PC-3 (cell line): ENCODE results near the gene KCNQ5. TPM values are rescaled to one million over a fixed set of nuclear protein-coding genes. Genes with fewer than 3 reads are reported as not detected.

Experiments used
- ATAC-seq: fragments of 200-7000 bp; cut with Tn5 transposase; 2 replicates; pipeline ENCODE4 v1.9.1; 2020; ENCODE audit warnings: mild to moderate bottlenecking, moderate library complexity
- BruUV-seq: library from RNA; stranded (reverse); fragments of 400-500 nt; replicated peaks from 2 replicates; lab custom pipeline; 2021; lab: Mats Ljungman, UMichigan
- CTCF ChIA-PET: fragments of 300-600 bp; sonication (Branson Sonifier 250); formaldehyde crosslinking; loops from one replicate; lab custom pipeline; 2022; ENCODE audit warnings: antibody characterized with exemption; lab: Charles Lee
- POLR2A ChIA-PET: fragments of 300-600 bp; sonication (Branson Sonifier 250); formaldehyde crosslinking; loops from one replicate; lab custom pipeline; 2022; ENCODE audit warnings: antibody characterized with exemption; ENCODE audit not compliant: unreplicated experiment; lab: Charles Lee
- DNase-seq: peaks from one replicate; pipeline ENCODE4 v3.0.0-alpha.2; 2015
- H2AFZ ChIP-seq: fragments of 300-600 bp; sonication (generic); 2 replicates; pipeline ENCODE4 v1.6.0; 2016; ENCODE audit warnings: antibody characterized with exemption, low read length
- H3F3A ChIP-seq: fragments of 300-600 bp; sonication (generic); one replicate; pipeline ENCODE4 v1.6.0; 2017; ENCODE audit warnings: antibody characterized with exemption, low read length, control low read depth, mild to moderate bottlenecking; ENCODE audit not compliant: unreplicated experiment
- H3K27ac ChIP-seq: fragments of 300-600 bp; sonication (generic); 2 replicates; pipeline ENCODE4 v1.5.1; 2016; ENCODE audit warnings: mild to moderate bottlenecking, low read length
- H3K27me3 ChIP-seq: fragments of 300-600 bp; sonication (generic); 2 replicates; pipeline ENCODE4 v1.6.1; 2016; ENCODE audit warnings: low read length, mixed read lengths
- H3K36me3 ChIP-seq: fragments of 300-600 bp; sonication (generic); 2 replicates; pipeline ENCODE4 v1.6.1; 2016; ENCODE audit warnings: low read depth, mixed run types, low read length, mixed read lengths
- H3K4me1 ChIP-seq: fragments of 300-600 bp; sonication (generic); 2 replicates; pipeline ENCODE4 v1.5.1; 2016; ENCODE audit warnings: low read length; ENCODE audit not compliant: insufficient read depth
- H3K4me2 ChIP-seq: fragments of 300-600 bp; sonication (generic); 2 replicates; pipeline ENCODE4 v1.6.0; 2016; ENCODE audit warnings: low read length
- H3K4me3 ChIP-seq: fragments of 300-600 bp; sonication (generic); 2 replicates; pipeline ENCODE4 v1.5.1; 2016; ENCODE audit warnings: mild to moderate bottlenecking, low read length, mixed read lengths
- H3K79me2 ChIP-seq: fragments of 300-600 bp; sonication (generic); 2 replicates; pipeline ENCODE4 v1.6.1; 2017; ENCODE audit warnings: low read length, mixed read lengths
- H3K9ac ChIP-seq: fragments of 300-600 bp; sonication (generic); 2 replicates; pipeline ENCODE4 v1.6.0; 2016; ENCODE audit warnings: mild to moderate bottlenecking, low read length
- H3K9me2 ChIP-seq: fragments of 300-600 bp; sonication (generic); replicated peaks from 2 replicates; pipeline ENCODE4 v1.6.1; 2016; ENCODE audit warnings: mixed run types, low read length, mixed read lengths
- H3K9me3 ChIP-seq: fragments of 300-600 bp; sonication (generic); 2 replicates; pipeline ENCODE4 v1.6.1; 2016; ENCODE audit warnings: low read length, mixed read lengths
- H4K20me1 ChIP-seq: fragments of 300-600 bp; sonication (generic); 2 replicates; pipeline ENCODE4 v1.6.1; 2016; ENCODE audit warnings: low read length, mixed read lengths
- CTCF ChIP-seq: fragments of 300-600 bp; sonication (generic); conservative IDR thresholded peaks from 2 replicates; pipeline ENCODE4 v1.5.1; 2017; ENCODE audit warnings: antibody characterized with exemption, low read depth, mild to moderate bottlenecking, low read length
- EZH2 ChIP-seq: fragments of 300-600 bp; sonication (generic); IDR thresholded peaks from one replicate; pipeline ENCODE4 v1.6.1; 2017; ENCODE audit warnings: antibody characterized with exemption, mild to moderate bottlenecking, low read length; ENCODE audit not compliant: unreplicated experiment
- EZH2phosphoT487 ChIP-seq: fragments of 300-600 bp; sonication (generic); IDR thresholded peaks from 2 replicates; pipeline ENCODE4 v1.6.1; 2018; ENCODE audit warnings: mild to moderate bottlenecking, antibody characterized with exemption, low read length, borderline replicate concordance
- intact Hi-C: fragments of 100-400 bp; cut with micrococcal nuclease; formaldehyde crosslinking; loops from 2 replicates; pipeline ENCODE4 v1.9.0; 2023
- total RNA-seq: library from RNA; depleted of rRNA; stranded (reverse); fragments of >200 nt; gene quantifications from 2 replicates; pipeline ENCODE4 v1.2.3, GENCODE V29; 2014

Gene KCNQ5
- total RNA-seq, 1 experiment from 2014 or later: not detected

- no peaks in the 10 kb centered on the region for H3K36me3 ChIP-seq
- peaks cover 28% of the 10 kb centered on the region for H3K4me1 ChIP-seq
- H3K4me2 ChIP-seq: no peak overlapping the region
- H2AFZ ChIP-seq: no peak overlapping the region
- no TSS peak for BruUV-seq
- TF ChIP-seq EZH2: no peak
- TF ChIP-seq EZH2phosphoT487: no peak
- no peak for TF ChIP-seq CTCF
- no peaks in the 10 kb centered on the region for H3K27me3 ChIP-seq
- ChIA-PET CTCF (interaction anchor here (0.6 kb wide), 1 partner anchor 39 kb away, joined by 3 read pairs; no protein-coding TSS in a partner anchor), POLR2A (interaction anchor here (0.6 kb wide), 1 partner anchor 244 kb away, joined by 13 read pairs; no protein-coding TSS in a partner anchor)
- H3K4me3 ChIP-seq: no peak overlapping the region
- no peak overlapping the region for H3K27ac ChIP-seq
- no peak overlapping the region for H3K9ac ChIP-seq
- DNase-seq (no peak), ATAC-seq (no peak)
- H4K20me1 ChIP-seq: no peaks in the 10 kb centered on the region
- H3K79me2 ChIP-seq: no peaks in the 10 kb centered on the region
- H3K9me3 ChIP-seq: no peaks in the 10 kb centered on the region
- intact Hi-C loops: no loop called here
- no peaks in the 10 kb centered on the region for H3K9me2 ChIP-seq
- H3F3A ChIP-seq: no peaks in the 10 kb centered on the region
These were observed 334.4 kb downstream of the KCNQ5 start for GRCh38 chr6:72956272-72956671.

- no TSS peak for BruUV-seq
- Histone ChIP-seq H3K9me2 (no peaks in the 10 kb centered on the region), H2AFZ (no peak overlapping the region), H4K20me1 (no peaks in the 10 kb centered on the region), H3K79me2 (no peaks in the 10 kb centered on the region), H3K9me3 (no peaks in the 10 kb centered on the region), H3K9ac (no peak overlapping the region), H3F3A (no peaks in the 10 kb centered on the region), H3K27ac (no peak overlapping the region), H3K4me1 (peaks cover 9% of the 10 kb centered on the region; the same call in 1 of the 2 replicates), H3K4me3 (no peak overlapping the region), H3K36me3 (no peaks in the 10 kb centered on the region), H3K27me3 (no peaks in the 10 kb centered on the region), H3K4me2 (no peak overlapping the region)
- POLR2A ChIA-PET: no interaction called here
- intact Hi-C loops: loop anchor here (5.0 kb wide), 2 partner anchors 143 to 313 kb away; no protein-coding TSS in a partner anchor
- TF ChIP-seq EZH2phosphoT487: no peak
- TF ChIP-seq CTCF: no peak
- TF ChIP-seq EZH2: no peak
- ATAC-seq (no peak), DNase-seq (no peak)
- CTCF ChIA-PET: no interaction called here
These were observed 338.0 kb downstream of the KCNQ5 start for GRCh38 chr6:72959821-72960220.

GRCh38 chr6:72963946-72964345 is 342.1 kb downstream of the KCNQ5 start:
- CTCF ChIA-PET: interaction anchor here (0.6 to 1.5 kb wide), 3 partner anchors 11 to 166 kb away, joined by 3 to 5 read pairs (median 4); no protein-coding TSS in a partner anchor
- POLR2A ChIA-PET: interaction anchor here (0.5 to 0.7 kb wide), 3 partner anchors 13 to 140 kb away, joined by 5 to 6 read pairs (median 6); no protein-coding TSS in a partner anchor
- ATAC-seq: peak; percentile 79
- Histone ChIP-seq H2AFZ (no peak overlapping the region), H3K4me1 (peaks cover 34% of the 10 kb centered on the region), H3K27me3 (no peaks in the 10 kb centered on the region), H3K27ac (peak overlapping the region; percentile 93), H3K9me2 (no peaks in the 10 kb centered on the region), H4K20me1 (no peaks in the 10 kb centered on the region), H3K9me3 (no peaks in the 10 kb centered on the region), H3F3A (no peaks in the 10 kb centered on the region), H3K79me2 (no peaks in the 10 kb centered on the region), H3K9ac (peak overlapping the region; percentile 59; the same call in 1 of the 2 replicates), H3K36me3 (no peaks in the 10 kb centered on the region), H3K4me3 (no peak overlapping the region), H3K4me2 (peak overlapping the region; percentile 20; the same call in 1 of the 2 replicates)
- TF ChIP-seq EZH2 (no peak), EZH2phosphoT487 (no peak), CTCF (0 out of 2 replicates have a peak, but pooled peaks have one; percentile 17)
- BruUV-seq: no TSS peak
- intact Hi-C loops: loop anchor here (1.0 to 5.0 kb wide), 3 partner anchors 110 to 317 kb away; no protein-coding TSS in a partner anchor
- peak; percentile 88 for DNase-seq
